ENCODE results near the gene UBE2U. TPM values are rescaled to one million over a fixed set of nuclear protein-coding genes. Genes with fewer than 3 reads are reported as not detected.

The UBE2U gene
- total and polyA plus RNA-seq, 2 of the 4 experiments (the other 2 are of a cell fraction) = not detected

- H3K4me2 ChIP-seq (ENCODE audit: low read depth, low read length) = no peak overlapping the region
- no peak overlapping the region for H2BK120ac ChIP-seq (ENCODE audit: low read depth, low read length)
- peaks cover 2% of the 10 kb centered on the region for H3K4me1 ChIP-seq (ENCODE audit: control insufficient read depth, insufficient read depth, low read length)
- ATAC-seq (ENCODE audit: low read depth) (no peak), DNase-seq (no peak)
- H2BK20ac ChIP-seq (ENCODE audit: low read depth, low read length) = no peak overlapping the region
- no peak overlapping the region for H2AFZ ChIP-seq (replicated peaks; ENCODE audit: low read length, poor library complexity)
- 0 out of 2 replicates have a peak overlapping the region, but pooled peaks have one; percentile 30 for H2AK5ac ChIP-seq (ENCODE audit: low read depth, low read length)
- H3K79me1 ChIP-seq (ENCODE audit: low read depth in 1 of 2, low read length in 2 of 2) = no peaks in the 10 kb centered on the region
- no peak overlapping the region; the same call in 2 of the 3 replicates for H2BK15ac ChIP-seq (ENCODE audit: low read depth, low read length)
- dilution Hi-C loops (cut with HindIII; ENCODE audit: low sequenced_read_pairs, unreplicated experiment) = no loop called here
- H3K36me3 ChIP-seq (ENCODE audit: control insufficient read depth, insufficient read depth, low read length) = peaks cover 2% of the 10 kb centered on the region; the same call in 1 of the 2 replicates
- no peaks in the 10 kb centered on the region for H3K27me3 ChIP-seq (ENCODE audit: control insufficient read depth, insufficient read depth, low read length)
- no CpG with 5 or more reads among the region's 1 CpG for WGBS, 2 experiments (ENCODE audit: extremely low coverage in 2 of 2, insufficient read length in 1 of 2)
- BruUV-seq (replicated peaks) = no TSS peak
- H2AK9ac ChIP-seq (replicated peaks; ENCODE audit: low read depth, low read length, poor library complexity) = no peak overlapping the region
- no peak overlapping the region for H4K8ac ChIP-seq (ENCODE audit: low read depth in 2 of 2, low read length in 2 of 2)
- peak overlapping the region; percentile 66; the same call in 1 of the 2 replicates for H3K4ac ChIP-seq (ENCODE audit: low read depth, low read length)
- no peak overlapping the region for H3K4me3 ChIP-seq (ENCODE audit: insufficient read depth, low read depth, low read length)
- CTCF ChIA-PET = no interaction called here
- H3K14ac ChIP-seq (replicated peaks; ENCODE audit: low read depth, low read length) = no peak overlapping the region
- H3K9me3 ChIP-seq (ENCODE audit: control insufficient read depth, insufficient read depth, low read length) = no peaks in the 10 kb centered on the region
- H3K18ac ChIP-seq (ENCODE audit: low read depth, low read length) = no peak overlapping the region; the same call in 1 of the 2 replicates
- no peak overlapping the region for H4K91ac ChIP-seq (ENCODE audit: insufficient read depth, low read depth, low read length)
- no peak overlapping the region for H2BK5ac ChIP-seq (ENCODE audit: low read depth, low read length, poor library complexity, severe bottlenecking)
- H3K27ac ChIP-seq (ENCODE audit: insufficient read depth, low read length) = no peak overlapping the region
- in situ Hi-C loops (cut with MboI; ENCODE audit: low sequenced_read_pairs) = loop anchor here (5.0 kb wide), 1 partner anchor 79 kb away; no protein-coding TSS in a partner anchor
- no peak overlapping the region for H3K23ac ChIP-seq (ENCODE audit: low read depth, low read length)
- POLR2A ChIA-PET (ENCODE audit: unreplicated experiment) = no interaction called here
- H3K9ac ChIP-seq (ENCODE audit: low read depth, low read length) = no peak overlapping the region
- H3K9me1 ChIP-seq (ENCODE audit: insufficient read depth, low read length) = no peaks in the 10 kb centered on the region; the same call in 1 of the 2 replicates
- H4K5ac ChIP-seq (ENCODE audit: low read depth, low read length) = no peak overlapping the region
- H3K56ac ChIP-seq (ENCODE audit: extremely low read depth, insufficient read depth, low read length) = no peak overlapping the region
- TF ChIP-seq ELK1 (IDR thresholded peaks at IDR 0.05; ENCODE audit: borderline replicate concordance, low read depth, low read length) (no peak), SMC3 (IDR thresholded peaks at IDR 0.05; ENCODE audit: low read depth, low read length) (no peak), FOS (IDR thresholded peaks at IDR 0.05; ENCODE audit: low read depth, low read length) (no peak), NFE2L2 (IDR thresholded peaks at IDR 0.05; ENCODE audit: low read depth, low read length) (no peak), CHD1 (IDR thresholded peaks at IDR 0.05; ENCODE audit: low read depth, low read length) (no peak), RAD21 (IDR thresholded peaks at IDR 0.05; ENCODE audit: low read length) (no peak), BHLHE40 (IDR thresholded peaks at IDR 0.05; ENCODE audit: low read depth, low read length) (no peak), USF2 (IDR thresholded peaks at IDR 0.05; ENCODE audit: low read depth, low read length) (no peak), MXI1 (IDR thresholded peaks at IDR 0.05; ENCODE audit: borderline replicate concordance, low read depth, low read length) (no peak), RCOR1 (IDR thresholded peaks at IDR 0.05; ENCODE audit: insufficient replicate concordance, low read length) (no peak), CTCF (conservative IDR thresholded peaks at IDR 0.05; ENCODE audit: low read depth, low read length) (no peak), MAZ (IDR thresholded peaks at IDR 0.05; ENCODE audit: borderline replicate concordance, low read depth, low read length) (no peak), RFX5 (IDR thresholded peaks at IDR 0.05; ENCODE audit: low read depth, low read length) (no peak), MAFK (IDR thresholded peaks at IDR 0.05; ENCODE audit: low read depth, low read length) (no peak)
- no peaks in the 10 kb centered on the region for H4K20me1 ChIP-seq (ENCODE audit: insufficient read depth, low read length)
- intact Hi-C loops (cut with micrococcal nuclease) = loop anchor here (5.0 kb wide), 3 partner anchors 386 to 546 kb away; no protein-coding TSS in a partner anchor
Measured at GRCh38 chr1:64162804-64163203, 40.6 kb upstream of the UBE2U start.
